ENCODE data around the gene SLC66A1. TPM values are rescaled to one million over a fixed set of nuclear protein-coding genes. Genes with fewer than 3 reads are reported as not detected.

Gene SLC66A1
- polyA plus RNA-seq, 12 donors = 7.7 to 12.2 (median 8.7) TPM; not detected in 1

- no peak for DNase-seq
Measured at GRCh38 chr1:19323987-19324664, 12.0 kb downstream of the SLC66A1 start.

GRCh38 chr1:19324665-19324990 lies 12.5 kb downstream of the SLC66A1 start:
- no peak for DNase-seq

GRCh38 chr1:19325368-19325957 lies 13.3 kb downstream of the SLC66A1 start:
- DNase-seq = no peak

GRCh38 chr1:19325958-19326747 lies 14.0 kb downstream of the SLC66A1 start:
- no peak for DNase-seq

GRCh38 chr1:19326748-19327065 lies 14.6 kb downstream of the SLC66A1 start:
- DNase-seq = no peak

- no peak for DNase-seq
Measured at GRCh38 chr1:19327301-19327700, 15.2 kb downstream of the SLC66A1 start.

GRCh38 chr1:19327736-19328135 lies 15.6 kb downstream of the SLC66A1 start:
- DNase-seq = no peak

GRCh38 chr1:19328486-19328885 lies 16.4 kb downstream of the SLC66A1 start:
- DNase-seq = no peak

- DNase-seq = no peak
Measured at GRCh38 chr1:19329188-19329587, 17.1 kb downstream of the SLC66A1 start.

GRCh38 chr1:19329611-19330010 lies 17.5 kb downstream of the SLC66A1 start:
- no peak for DNase-seq

GRCh38 chr1:19330449-19331135 lies 18.5 kb downstream of the SLC66A1 start:
- DNase-seq = no peak

GRCh38 chr1:19331262-19331878 lies 19.2 kb downstream of the SLC66A1 start:
- DNase-seq = no peak

GRCh38 chr1:19332832-19333231 lies 20.7 kb downstream of the SLC66A1 start:
- DNase-seq = no peak

GRCh38 chr1:19333587-19334354 lies 21.6 kb downstream of the SLC66A1 start:
- DNase-seq = no peak

GRCh38 chr1:19336543-19336942 lies 24.4 kb downstream of the SLC66A1 start:
- DNase-seq = no peak

GRCh38 chr1:19337289-19337688 lies 25.2 kb downstream of the SLC66A1 start:
- no peak for DNase-seq

- peak; percentile 26 for DNase-seq
Measured at GRCh38 chr1:19338323-19338762, 26.2 kb downstream of the SLC66A1 start.

- DNase-seq = no peak
Measured at GRCh38 chr1:19339214-19339861, 27.2 kb downstream of the SLC66A1 start.

GRCh38 chr1:19340387-19340937 lies 28.3 kb downstream of the SLC66A1 start:
- DNase-seq = no peak
